EH (cell line): ENCODE results near the gene GBF1.
"Not testable (repeated sequence)": the region's sequence is repeated elsewhere in the genome, so short reads cannot be mapped to it uniquely, and the experiment has no call there.

Experiments used
- DNase-seq: peaks from one replicate; pipeline ENCODE4 v3.0.0-alpha.2; 2015; ENCODE audit warnings: low read depth

The GBF1 gene

GRCh38 chr10:102267748-102268147, 22.4 kb downstream of the GBF1 start:
- peak; percentile 76 for DNase-seq

- DNase-seq, result peak; percentile 81
Observed at GRCh38 chr10:102268375-102268888, 23.1 kb downstream of the GBF1 start.

DNA sequence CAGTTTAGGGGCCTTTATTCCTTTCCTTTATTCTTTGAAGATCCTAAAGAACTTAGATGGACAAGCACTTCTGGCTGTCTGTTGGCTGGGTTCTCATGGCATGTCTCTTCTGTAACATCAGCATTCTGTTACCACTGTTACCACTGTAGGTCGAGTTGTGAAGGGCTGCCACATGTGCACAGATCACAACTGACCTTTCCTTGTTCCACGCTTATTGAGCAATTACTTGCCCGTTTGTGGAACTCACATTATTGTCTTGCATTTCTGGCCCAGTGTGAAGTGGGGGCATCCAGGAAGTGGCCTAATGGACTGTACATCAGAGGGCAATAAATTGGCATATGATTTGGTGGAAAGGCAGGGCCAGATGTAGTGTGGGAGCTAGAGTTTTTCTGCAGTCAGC, 23.7 kb downstream of the GBF1 start:
- peak; percentile 35 for DNase-seq

DNA sequence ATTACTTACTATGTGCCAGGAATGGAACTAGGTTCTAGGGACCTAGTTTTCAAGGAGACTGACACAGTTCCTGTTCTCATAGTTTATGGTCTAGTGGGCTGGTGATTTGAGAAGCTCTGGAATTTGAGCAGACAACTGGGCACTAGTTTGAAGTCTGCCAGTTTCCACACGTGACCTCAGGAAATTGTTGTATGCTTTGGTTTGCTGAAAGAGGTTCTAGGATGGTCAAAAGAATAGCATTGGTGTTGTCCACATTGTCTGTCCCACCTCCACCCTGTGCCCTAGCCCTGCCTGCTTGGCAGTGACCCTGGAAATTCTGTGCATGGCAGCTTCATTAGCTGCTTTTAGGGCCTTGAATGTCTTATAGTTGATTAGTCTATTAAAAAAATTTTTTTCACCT, 28.7 kb downstream of the GBF1 start:
- no peak for DNase-seq

GRCh38 chr10:102275343-102275742, 30.0 kb downstream of the GBF1 start:
- DNase-seq, result no peak

- DNase-seq, result no peak
Observed at GRCh38 chr10:102279104-102279503, 33.8 kb downstream of the GBF1 start.

GRCh38 chr10:102280397-102281101, 35.2 kb downstream of the GBF1 start:
- peak; percentile 52 for DNase-seq

- no peak for DNase-seq
Observed at GRCh38 chr10:102281102-102281487, 35.8 kb downstream of the GBF1 start.

- no peak for DNase-seq
Observed at GRCh38 chr10:102283488-102283887, 38.2 kb downstream of the GBF1 start.

GRCh38 chr10:102283890-102284289, 38.6 kb downstream of the GBF1 start:
- DNase-seq, result no peak

GRCh38 chr10:102284531-102284930, 39.2 kb downstream of the GBF1 start:
- DNase-seq, result no peak

DNA sequence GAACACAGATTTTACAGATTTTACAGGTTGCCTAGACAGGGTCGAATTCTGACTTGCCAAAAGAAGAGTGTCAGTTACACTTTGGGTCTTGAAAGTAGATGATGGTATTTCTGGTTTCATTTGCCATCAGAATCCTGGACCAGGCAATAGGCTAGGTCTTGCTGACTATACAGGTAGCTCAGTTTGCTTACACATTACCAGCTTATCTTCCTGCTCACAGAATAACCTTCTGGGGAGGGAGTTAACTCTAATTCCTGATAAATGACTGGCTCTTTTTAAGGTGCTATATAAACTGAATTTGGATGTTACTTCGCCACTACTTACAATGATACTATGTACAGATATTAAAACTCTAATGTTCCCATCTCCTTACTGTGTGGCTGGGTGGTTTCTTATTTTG, 39.8 kb downstream of the GBF1 start:
- DNase-seq, result no peak

GRCh38 chr10:102286216-102286615, 40.9 kb downstream of the GBF1 start:
- no peak for DNase-seq

- no peak for DNase-seq
Observed at GRCh38 chr10:102287538-102287937, 42.2 kb downstream of the GBF1 start.

DNA sequence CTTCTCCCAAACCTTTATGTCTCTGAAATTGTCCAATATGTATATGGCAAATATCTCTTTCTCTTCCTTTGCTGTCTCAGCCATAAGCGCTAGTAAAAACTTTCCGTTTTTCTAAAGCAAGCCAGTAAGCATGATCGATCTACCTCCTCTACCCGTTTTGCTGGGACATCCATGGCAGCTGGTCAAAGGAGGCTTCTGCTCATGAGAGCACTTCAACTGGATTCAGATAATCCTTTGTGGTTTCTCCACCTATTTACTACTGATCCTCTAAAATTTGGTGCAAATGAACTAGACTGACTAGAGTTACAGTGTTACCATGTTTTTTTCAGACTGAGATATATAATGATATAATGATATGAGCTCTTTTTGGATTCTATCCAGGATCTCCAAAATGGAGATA, 42.7 kb downstream of the GBF1 start:
- DNase-seq, result no peak

GRCh38 chr10:102289356-102289755, 44.0 kb downstream of the GBF1 start:
- no peak for DNase-seq

DNA sequence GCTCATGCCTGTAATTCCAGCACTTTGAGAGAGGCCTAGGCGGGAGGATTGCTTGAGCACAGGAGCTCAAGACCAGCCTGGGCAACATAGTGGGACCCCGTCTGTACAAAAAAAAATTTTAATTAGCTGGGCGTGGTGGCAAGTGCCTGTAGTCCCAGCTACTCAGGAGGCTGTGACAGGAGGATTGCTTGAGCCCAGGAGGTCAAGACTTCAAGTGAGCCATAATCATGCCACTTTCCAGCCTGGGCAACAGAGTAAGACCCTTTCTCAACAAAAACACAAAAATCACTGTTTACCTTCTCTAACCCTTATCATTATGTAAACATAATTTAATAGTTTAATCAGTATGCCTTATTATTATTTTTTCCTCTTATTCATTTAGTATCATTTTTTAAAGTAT, 44.5 kb downstream of the GBF1 start:
- DNase-seq, result no peak

- DNase-seq, result no peak
Observed at GRCh38 chr10:102291221-102291905, 46.0 kb downstream of the GBF1 start.

GRCh38 chr10:102297101-102297500, 51.8 kb downstream of the GBF1 start:
- no peak for DNase-seq

DNA sequence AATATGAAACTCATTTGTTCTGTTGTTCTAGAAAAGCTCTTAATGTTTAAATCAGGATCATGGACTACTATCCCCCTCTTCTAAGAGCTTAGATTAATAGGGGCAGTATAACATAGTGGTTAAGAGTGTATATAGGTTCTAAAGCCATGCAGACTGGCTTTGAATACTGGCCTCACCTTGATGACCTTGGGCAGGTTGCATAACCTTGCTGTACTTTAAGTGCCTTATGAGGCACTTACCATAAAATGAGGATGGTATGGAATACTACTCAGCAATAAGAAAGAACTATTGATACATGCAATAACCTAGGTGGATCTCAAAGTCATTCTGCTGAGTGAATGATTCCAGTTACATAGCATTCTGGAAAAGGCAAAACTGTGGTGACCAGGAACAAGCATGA, 53.6 kb downstream of the GBF1 start:
- no peak for DNase-seq

GRCh38 chr10:102299873-102300272, 54.5 kb downstream of the GBF1 start:
- DNase-seq, result peak; percentile 50

DNA sequence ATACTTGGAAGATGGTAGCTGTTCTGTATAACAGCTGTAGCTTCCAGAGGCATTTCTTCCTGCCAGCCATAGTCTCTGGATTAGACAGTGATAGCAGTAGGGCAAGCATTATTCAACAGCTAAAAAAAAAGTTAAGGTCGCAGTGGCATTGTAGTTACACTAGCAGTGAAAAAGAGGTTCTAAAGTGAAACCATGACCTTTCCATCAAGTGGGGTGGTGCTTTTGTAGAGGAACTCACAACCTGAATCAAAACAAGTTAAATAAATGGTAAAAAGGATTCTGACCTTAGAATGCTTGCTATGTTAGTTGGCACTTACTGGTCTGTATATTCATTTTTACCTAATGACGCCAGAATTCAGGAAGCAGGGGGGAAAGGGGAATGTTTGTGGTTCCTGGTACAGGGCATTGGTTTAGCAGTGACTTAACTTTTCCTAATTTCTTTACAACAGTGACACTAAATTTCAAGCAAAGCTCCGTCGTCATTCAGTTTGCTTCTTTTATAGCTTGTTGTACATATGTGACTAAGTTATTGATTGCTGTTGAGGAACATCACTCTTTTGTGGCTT, 55.0 kb downstream of the GBF1 start:
- DNase-seq, result peak; percentile 87

DNA sequence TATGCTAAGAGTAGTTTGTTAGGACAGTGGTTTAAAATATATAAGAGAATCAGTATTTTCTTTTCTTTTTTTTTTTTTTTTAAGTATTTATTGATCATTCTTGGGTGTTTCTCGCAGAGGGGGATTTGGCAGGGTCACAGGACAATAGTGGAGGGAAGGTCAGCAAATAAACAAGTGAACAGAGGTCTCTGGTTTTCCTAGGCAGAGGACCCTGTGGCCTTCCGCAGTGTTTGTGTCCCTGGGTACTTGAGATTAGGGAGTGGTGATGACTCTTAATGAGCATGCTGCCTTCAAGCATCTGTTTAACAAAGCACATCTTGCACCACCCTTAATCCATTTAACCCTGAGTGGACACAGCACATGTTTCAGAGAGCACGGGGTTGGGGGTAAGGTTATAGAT, 55.6 kb downstream of the GBF1 start:
- DNase-seq, result not testable (repeated sequence)
